Eye (tissue), 1 donor: ENCODE measurements around the gene MAD1L1.

ENCODE experiments used
- DNase-seq: peaks from one replicate; pipeline ENCODE4 v3.0.0-alpha.2; 2015

MAD1L1 gene

DNA sequence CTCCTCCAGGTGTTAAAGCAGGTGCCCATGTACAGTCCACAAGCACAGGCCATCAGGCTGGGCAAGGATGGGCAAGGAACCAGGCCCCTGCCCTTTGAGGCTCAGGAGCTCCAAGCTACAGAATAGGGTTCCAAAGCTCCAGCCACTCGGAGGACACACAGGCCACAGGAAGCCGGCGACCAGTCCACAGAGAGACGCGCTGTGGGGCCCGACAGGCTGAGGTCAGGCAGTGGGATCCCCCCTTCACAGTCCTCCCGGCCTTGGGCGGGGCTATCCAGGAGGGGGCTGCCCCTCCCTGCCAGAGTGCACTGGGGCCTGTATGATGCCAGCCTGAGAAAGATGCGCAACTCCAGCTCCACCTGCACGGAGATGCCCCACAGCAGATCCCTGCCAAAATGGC, 34.0 kb downstream of the MAD1L1 start:
- DNase-seq = no peak

DNA sequence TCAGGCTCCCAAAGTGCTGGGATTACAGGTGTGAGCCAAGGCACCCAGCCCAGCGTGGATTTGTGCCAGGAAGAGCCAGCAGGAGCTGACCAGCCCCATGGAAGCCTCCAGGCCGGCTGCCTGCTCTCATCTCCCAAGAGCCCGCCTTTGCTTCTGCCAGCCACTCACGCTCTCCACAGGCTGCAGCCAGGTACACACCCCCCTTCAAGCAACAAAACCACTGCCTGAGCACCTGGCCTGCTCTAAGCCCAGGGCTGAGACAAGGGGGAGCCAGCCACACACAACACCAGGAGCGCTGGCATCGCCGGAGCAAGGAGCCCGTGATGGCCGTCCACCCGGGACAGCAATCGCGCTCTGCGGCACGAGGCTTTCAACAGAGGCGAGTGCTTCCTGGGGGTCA, 34.5 kb downstream of the MAD1L1 start:
- DNase-seq = no peak

DNA sequence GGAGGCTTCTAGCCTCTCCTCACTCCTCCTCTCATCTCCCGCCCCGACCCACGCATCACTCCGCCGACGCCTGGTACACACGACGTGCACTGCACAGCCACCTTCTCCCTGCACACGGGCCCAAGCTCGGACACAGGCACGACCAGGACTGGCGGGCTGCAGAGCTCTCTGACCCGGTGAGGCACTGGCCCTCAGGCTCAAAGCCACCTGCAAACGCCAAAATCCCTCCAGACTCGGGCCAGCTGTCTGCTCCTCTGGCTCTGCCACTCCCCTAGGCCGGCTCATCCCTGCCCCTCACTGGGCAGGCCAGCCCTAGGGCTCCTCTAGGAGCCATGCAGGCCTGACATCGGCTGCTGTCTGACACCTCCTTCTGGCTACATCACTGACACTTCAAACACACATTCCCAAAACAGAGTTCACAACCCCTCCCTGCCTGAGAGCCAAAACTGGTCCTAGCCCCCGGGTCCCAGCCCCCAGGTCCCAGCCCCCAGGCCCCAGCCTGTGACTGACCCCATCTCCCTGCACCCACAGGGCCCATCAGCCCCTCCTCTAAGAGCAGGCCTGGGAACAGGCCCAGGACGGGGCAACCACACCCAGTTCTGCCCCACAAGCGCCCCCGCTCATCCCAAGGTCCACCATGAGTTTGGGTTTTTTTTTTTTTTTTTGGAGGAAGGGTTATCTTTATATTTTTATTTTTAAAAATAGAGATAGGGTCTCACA, 35.1 kb downstream of the MAD1L1 start:
- DNase-seq = no peak

DNA sequence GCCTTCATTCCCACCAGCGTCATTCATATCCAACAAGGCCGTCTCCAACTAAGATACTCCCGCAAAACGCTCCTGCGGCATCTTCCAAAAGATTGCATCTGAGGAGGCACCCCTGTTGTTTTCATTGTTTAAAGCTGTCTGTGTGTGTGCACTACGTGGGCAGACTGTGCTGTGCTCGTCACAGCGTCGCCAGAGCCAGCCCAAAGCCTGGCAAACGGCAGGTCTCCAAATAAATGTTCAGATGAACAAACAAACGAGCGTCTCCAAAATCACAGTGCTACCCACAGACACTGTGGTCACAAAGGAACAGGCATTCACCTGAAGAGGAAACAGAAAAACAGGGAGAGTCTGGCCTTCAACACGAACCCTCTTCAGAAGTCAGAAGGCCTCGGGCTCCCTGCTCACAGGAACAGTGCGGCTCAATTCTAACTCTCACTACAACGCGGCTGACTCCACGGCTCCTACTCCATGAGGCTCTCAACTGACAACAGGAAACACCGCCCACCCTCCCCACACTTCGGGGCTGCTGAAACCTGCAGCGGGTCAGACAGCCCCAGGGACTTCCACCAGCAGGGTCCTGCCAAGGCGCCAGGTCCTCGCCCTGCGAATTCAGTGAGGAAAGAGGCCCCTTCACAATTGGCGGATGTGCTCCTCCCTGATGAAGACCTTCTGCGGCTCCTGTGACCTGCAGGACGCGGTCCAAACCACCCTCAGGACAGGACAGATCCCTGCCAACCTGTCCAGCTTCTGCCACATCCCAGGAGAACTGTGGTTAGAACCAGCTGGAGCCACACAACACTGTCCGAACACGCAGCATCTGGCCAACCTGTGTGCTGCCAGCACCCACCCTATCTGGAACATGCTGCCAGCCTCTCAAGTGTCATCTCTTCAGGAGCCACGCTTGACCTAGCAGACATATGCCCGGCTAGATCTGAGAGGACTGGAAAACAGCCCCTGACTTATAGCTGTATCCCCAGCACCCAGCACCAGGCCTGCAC, 36.1 kb downstream of the MAD1L1 start:
- no peak for DNase-seq

DNA sequence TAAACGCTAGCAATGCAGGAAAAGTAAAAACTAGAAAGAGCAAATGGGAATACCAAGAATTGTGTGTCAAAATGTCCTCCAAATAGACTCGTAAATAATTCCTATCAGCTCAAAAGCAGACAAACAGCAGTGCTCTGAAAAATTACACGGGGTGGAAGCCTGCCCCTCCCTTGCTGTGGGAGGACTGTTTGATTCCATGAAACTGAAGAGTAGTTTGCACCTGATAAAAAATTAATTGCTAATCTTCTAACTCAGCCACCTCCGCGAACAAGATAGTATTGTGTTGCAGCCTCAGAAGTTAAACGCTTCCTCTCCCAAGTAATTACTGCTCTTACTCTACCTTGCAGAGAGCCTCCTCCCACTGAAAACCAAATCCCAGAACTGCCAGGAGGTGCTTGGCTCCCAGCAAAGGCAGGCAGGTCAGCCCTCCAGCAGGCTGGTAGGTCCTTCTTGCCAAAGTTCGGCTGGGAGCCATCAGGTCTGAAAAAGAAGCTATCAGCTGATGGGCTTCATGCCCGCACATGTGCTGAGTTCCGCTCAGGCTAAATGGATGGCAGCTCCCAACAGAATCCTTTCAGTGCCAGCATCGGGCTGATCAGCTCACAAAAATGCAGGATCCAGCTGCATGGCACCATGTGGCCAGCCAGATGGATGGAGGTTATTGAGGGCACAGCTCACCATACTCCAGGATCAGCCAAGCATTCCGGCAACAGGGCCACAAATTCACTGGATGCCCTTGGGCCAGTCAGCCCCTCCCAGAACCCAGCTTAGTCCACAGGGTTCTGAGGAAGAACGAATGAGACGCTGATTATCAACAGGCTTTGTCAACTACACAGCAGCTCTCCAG, 37.1 kb downstream of the MAD1L1 start:
- DNase-seq = no peak

DNA sequence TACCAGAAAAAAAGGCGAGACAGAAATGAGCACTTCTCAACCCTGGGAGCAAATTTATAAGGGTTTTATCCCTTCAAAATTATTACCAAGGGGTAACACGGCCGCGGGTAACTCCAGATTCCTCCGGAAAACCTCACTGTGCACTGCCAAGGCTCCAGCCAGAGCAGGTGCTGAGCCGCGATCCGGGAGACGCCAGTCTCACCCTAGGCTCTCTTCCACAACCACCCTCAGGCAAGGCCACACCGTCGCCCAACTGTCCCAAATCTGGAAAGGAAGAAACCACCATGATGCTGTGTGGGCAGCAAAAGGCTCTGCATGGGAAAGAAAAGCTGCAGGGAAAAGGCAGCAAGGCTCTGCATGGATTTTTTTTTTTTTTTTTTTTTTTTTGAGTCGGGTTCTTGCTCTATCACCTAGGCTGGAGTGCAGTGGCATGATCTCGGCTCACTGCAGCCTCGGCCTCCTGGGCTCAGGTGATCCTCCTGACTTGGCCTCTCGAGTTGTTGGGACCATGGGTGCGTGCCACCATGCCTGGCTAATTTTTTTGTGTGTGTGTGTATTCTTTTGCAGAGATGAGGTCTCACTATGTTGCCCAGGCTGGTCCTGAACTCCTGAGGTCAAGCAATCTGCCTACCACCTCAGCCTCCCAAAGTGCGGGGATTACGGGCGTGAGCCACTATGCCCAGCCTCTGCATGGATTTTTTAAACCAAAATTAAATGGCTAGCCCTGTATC, 39.0 kb downstream of the MAD1L1 start:
- no peak for DNase-seq

DNA sequence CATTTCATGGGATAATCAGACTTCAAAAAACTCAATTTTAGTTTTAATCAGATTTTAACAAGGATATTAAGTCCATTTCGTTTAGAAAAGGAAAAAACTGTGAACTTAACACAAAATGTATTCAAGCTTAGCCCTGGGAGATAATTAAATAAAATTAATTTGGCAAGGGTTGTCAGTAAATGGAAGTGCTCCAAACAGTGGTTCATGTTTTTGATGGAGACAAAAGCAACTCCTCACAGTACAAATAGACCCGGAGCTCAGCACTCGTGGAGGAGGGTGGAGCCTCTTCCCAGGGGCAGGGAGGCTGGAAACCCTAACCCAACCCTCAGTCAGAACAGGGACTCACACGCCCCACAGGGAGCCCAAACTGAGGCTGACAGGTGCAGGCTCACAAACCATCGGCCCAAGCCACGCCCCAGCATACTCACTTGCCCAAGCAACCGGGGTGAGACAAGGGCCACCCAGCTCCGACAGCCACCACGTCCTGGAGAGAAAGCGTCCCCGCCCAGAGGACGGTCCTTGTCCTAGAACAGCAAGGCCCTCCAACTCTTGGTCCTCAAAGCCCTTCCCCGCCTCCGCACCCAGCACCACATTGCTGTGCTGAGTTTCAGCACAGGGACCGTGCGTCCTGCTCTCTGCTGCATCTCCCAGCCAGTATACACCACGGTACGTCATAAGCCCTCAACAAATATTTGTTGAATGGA, 39.8 kb downstream of the MAD1L1 start:
- no peak for DNase-seq

DNA sequence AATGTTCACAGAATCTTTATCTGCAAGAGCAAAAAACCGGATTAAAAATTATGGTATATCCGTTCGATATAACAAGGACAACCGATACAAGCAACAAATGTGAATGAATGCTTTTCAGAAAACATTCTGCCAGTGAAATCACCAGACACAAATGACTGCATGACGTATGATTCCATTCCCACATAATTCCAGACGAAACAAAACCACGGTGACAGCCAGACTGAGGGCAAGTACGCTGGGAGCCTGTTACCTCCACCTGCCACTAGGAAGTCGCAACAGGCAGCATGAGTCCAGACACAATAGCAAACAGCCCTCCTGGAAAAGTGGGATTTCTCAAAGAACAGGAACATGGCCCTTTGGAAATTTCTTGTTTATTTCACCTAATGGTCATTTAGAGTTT, 41.7 kb downstream of the MAD1L1 start:
- DNase-seq = no peak

DNA sequence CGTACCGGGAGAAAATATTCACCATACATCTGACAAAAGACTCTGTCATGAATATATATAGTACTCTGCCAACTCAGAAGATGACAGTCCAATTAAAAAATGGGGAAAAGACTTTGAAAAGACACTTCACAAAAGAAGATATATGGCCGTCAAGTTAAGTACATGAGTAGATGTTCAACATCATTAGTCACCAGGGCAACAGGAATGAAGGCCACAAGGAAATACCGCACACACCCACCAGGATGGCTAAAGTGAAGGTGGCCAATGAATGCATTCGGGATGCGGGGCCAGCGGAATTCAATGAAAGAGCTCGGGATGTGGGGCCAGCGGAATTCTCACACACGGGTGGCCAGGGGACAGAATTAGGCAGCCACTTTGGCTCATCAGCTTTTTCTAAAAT, 42.2 kb downstream of the MAD1L1 start:
- no peak for DNase-seq

DNA sequence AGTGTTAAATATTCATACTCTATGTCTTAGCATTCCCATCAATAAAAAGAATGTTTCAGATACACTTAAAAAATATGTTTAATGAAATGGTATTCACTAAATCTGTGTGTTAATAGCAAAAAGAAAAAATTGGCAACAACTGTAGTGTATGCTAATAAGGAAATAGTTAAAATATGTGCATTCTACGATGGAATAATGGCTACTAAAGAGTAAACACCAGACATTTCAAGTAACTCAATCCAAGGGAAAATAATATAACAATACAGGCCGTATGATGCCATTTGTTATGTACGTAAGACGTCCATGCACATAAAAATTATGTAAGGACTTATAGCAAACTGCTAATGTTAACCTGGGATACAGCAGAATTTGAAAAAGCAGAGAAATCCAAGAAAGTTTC, 46.6 kb downstream of the MAD1L1 start:
- DNase-seq = no peak

DNA sequence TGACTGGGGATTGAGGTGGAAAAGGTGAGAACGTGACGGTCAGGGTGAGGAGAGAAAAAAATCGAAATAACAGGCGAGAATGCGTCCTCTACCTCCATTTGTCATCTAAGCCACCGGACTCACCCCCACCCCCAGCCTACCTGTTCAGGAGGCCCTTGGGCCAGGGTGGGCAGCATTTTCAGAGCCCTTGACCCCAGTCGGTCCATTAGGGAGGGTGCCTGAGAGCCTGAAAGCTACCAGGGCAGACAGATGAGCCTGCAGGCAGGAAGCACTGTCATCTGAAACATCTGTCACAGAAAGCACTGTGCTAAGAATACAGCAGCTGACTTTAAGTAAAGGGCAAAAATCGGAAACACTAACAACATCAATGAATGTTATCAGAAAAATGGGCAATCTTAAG, 47.0 kb downstream of the MAD1L1 start:
- no peak for DNase-seq

DNA sequence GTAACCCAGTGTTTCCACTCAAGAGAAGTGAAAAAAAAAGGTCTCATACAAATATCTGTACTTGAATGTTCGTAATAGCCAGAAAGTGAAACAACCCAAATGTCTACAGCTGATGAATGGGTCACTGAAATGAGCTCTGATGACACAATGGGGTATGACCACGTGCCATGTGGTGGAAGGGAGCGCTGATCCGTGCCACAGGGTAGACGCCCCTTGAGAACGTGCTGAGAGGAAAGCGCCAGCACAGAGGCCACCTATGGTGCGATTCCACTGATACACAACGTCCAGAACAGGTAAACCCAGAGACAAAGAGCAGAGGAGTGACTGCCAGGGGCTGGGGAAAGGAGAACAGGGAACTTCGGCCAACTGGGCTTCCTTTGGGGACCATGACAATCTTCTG, 50.3 kb downstream of the MAD1L1 start:
- no peak for DNase-seq

DNA sequence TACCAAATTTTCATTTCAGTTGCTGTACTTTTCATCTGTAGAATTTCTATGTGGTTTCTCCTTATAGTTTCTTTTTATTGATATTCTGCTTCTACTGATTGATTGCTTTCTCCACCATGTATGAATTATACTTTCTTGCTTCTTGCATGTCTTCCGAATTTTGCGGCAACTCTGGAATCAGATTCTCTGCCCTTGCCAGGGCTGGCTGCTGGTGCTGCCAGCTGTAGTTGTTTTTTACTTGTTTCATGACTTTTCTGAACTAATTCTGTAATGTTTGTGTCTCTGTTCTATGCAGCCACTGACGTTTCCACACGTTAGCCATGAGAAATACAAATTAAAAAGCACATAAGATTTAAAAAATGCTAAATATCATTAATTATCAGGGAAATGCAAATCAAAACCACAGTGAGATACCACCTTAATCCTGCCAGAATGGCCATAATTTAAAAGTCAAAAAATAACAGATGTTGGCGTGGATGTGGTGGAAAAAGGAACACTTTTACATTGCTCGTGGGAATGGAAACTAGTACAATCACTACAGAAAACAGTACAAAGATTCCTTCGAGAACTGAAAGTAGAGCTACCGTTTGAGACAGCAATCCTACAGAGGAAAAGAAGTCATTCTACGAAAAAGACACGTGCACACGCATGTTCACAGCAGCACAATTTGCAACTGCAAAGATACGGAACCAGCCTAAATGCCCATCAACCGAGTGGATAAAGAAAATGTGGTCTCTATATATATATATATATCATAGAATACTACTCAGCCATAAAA, 51.5 kb downstream of the MAD1L1 start:
- DNase-seq = no peak

DNA sequence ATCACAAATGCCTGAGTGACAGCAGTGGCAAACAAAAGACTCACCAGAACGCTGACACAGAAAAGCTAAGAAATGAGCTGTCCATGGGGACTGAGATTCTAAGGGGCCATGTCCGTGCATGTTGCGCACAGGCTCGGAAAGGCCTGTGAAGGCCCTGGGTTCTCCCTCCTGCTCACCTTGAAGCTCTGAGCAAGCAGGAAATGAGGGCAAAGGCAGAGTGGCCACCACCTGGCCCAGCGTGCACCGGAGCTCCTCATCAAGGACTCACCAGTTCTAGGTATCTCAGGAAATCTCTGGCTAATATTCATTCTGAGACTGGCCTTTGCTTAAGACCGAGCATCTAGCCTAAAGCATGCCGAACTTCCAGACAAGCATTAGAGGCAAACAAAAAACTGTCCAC, 52.7 kb downstream of the MAD1L1 start:
- no peak for DNase-seq

DNA sequence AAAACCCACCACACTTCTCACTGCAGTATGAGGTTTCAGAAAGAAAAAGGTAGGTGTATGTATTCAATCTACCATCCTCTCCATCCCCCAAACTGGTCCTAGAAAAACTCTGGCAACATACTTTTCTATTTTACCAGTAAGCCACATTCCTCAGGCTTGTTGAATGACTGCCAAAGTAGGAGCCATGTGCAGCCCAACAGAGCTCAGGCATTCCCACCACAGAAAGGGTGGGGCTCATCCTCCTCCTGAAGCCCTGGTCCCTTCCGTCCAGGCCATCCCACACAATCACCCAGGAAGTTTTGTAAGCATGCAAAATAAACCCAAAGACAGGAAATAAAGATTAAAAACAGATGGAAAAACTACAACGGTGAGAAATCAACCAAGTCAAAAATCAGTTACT, 57.2 kb downstream of the MAD1L1 start:
- DNase-seq = peak; percentile 71

DNA sequence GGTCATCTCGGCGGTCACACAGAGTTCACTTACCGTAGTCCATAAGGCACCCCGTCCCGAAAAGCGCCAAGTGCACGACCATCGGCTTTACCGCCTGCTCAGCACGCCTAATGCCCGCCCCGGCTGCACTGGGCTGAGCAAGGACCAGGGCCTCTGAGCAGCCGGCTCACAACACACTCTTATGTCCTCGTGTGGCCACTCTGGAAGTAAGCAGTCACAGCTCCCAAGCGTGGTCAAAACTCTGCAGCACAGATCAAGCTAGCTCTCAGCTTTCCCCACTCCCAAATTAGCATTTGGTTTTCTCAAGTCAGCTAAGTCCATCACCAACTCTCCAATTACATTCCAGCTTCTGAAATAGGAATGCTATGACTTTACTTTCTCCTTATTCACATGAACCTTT, 57.7 kb downstream of the MAD1L1 start:
- DNase-seq = no peak

DNA sequence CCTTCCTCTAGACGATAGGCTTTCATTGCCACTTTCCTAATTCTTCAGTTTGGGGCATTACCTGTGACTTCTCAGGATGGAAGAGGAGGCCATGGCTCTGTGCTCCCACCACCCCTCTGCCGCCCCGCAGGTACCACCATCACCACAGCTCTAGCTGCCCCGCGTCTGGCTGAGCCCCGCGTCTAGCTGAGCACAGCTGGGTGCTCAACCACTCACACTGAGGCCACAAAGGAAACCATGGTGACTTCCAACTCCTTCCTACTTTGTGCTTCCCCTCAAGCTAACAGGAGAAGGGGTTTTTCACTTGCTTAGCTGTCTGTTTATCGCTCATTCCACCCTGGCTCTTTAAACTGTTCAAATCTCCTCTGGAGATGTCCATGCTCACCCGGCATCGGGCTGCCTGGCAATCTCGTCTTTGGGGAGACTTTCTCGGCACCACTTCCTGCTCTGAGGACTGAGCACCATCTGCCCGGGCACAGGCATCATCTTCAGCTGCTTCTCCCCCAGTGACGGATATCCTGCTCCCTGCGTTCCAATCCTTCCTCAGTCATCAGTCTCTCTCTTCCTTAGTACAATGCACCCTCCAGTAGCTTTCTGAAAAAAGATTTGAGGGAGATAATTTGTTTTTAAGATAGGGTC, 59.4 kb downstream of the MAD1L1 start:
- no peak for DNase-seq

DNA sequence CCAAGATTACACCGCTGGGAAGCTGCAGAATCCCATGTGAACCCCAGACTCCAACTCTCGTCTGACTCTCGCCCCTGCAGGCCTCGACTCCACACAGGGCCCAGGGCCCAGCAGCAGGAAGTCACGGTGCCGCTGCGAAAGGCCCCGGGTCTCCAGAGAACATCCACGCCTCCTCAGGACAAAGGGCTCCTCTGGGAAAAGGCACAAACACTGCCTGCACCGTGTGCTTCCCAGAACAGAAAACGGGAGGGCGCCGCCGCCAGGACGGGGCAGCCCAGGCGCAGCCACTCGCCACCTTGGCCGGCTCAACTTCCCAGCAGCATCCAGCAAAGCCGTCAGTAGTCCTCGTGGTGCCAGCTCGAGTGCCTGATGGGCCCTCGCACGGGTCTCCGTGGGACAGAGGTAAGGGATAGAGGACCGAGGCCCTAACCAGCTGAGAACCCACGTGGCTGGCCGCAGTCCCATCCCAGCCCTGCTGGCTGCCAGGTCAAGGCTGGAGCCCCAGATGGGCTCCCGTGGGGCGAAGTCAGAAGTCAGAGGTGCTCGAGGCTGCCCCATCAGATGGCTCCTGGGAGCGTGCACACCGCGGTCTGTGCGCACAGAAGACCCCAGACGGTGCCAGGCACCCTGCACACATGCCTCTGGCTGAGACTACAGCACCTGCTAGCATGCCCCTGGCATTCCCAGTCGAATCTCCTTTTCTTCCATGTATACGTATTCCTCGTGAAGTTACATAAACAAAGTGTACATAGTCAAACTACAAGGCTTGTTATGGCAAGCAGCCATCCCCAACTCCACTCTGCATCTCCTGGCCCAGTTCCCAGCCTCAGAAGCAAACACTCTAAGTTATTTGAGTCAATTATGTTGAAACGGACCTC, 60.2 kb downstream of the MAD1L1 start:
- DNase-seq = peak; percentile 83

DNA sequence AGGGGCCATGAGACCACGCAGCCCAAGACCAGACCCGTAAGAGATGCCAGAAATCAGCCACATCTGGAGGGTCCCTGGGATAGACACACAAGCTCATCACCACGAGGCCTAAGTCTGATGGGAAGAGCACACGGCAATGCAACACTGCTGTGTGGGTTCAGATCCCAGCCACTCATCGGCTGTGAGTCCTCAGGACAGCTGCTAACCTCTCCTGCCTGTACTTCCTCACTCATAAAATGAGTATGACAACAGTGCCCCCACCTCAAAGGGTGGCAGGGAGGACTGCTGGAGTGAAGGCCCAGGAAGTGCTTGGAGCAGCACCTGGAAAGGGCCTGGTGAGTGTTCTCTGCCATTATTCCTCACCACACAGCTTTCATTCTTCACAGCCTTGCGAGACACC, 60.9 kb downstream of the MAD1L1 start:
- no peak for DNase-seq
